WTC11 (cell line): ENCODE data around the gene TSPAN1. TPM values are rescaled to one million over a fixed set of nuclear protein-coding genes. Genes with fewer than 3 reads are reported as not detected.

Experiments
- ATAC-seq: fragments of 200-7000 bp; cut with Tn5 transposase; 2 replicates; pipeline ENCODE4 v1.10.0; 2021; ENCODE audit warnings: mild to moderate bottlenecking, moderate library complexity
- CTCF ChIA-PET: fragments of 300-600 bp; sonication (Branson Sonifier 250); formaldehyde crosslinking; loops from one replicate; lab custom pipeline; 2021; ENCODE audit warnings: antibody characterized with exemption; lab: Charles Lee
- POLR2A ChIA-PET: fragments of 350-600 bp; sonication (Branson Sonifier 250); formaldehyde crosslinking; loops from one replicate; lab custom pipeline; 2021; ENCODE audit warnings: antibody characterized with exemption; lab: Charles Lee
- DNase-seq: peaks from one replicate; pipeline ENCODE4 v3.0.0; 2021; ENCODE audit warnings: low spot score
- H3K27ac Mint-ChIP-seq: 2 replicates; pipeline ENCODE4 v1.8.0; 2021; ENCODE audit warnings: mixed read lengths
- H3K27me3 Mint-ChIP-seq: 2 replicates; pipeline ENCODE4 v1.8.0; 2021; ENCODE audit warnings: low read depth, mild to moderate bottlenecking, moderate library complexity, mixed read lengths
- H3K36me3 Mint-ChIP-seq: 2 replicates; pipeline ENCODE4 v1.8.0; 2021; ENCODE audit warnings: mixed read lengths
- H3K4me1 Mint-ChIP-seq: 2 replicates; pipeline ENCODE4 v1.8.0; 2022; ENCODE audit warnings: mixed read lengths
- H3K4me3 Mint-ChIP-seq: 2 replicates; pipeline ENCODE4 v1.8.0; 2021; ENCODE audit warnings: mild to moderate bottlenecking, moderate library complexity, mixed read lengths
- H3K9me3 Mint-ChIP-seq: 2 replicates; pipeline ENCODE4 v1.8.0; 2021; ENCODE audit warnings: mixed read lengths
- ATF1 ChIP-seq: sonication (generic); formaldehyde crosslinking; IDR thresholded peaks from 2 replicates; pipeline ENCODE4 v1.8.1; 2023; ENCODE audit warnings: mild to moderate bottlenecking, moderate library complexity, missing genetic modification reagents
- CBFB ChIP-seq: sonication (generic); formaldehyde crosslinking; IDR thresholded peaks from 2 replicates; pipeline ENCODE4 v1.8.1; 2022; ENCODE audit warnings: mild to moderate bottlenecking, low read depth, missing genetic modification reagents
- ETV6 ChIP-seq: sonication (generic); formaldehyde crosslinking; IDR thresholded peaks from 2 replicates; pipeline ENCODE4 v1.8.1; 2022; ENCODE audit warnings: mild to moderate bottlenecking, missing genetic modification reagents
- FOXP1 ChIP-seq: sonication (generic); formaldehyde crosslinking; IDR thresholded peaks from 2 replicates; pipeline ENCODE4 v1.8.0; 2022; ENCODE audit warnings: missing genetic modification reagents, mild to moderate bottlenecking, moderate library complexity, borderline replicate concordance
- JUN ChIP-seq: sonication (generic); formaldehyde crosslinking; IDR thresholded peaks from 2 replicates; pipeline ENCODE4 v1.8.0; 2023; ENCODE audit warnings: mild to moderate bottlenecking, missing genetic modification reagents
- MYBL2 ChIP-seq: sonication (generic); formaldehyde crosslinking; IDR thresholded peaks from 2 replicates; pipeline ENCODE4 v1.8.1; 2023; ENCODE audit warnings: mild to moderate bottlenecking, moderate library complexity, missing genetic modification reagents
- NR1H2 ChIP-seq: sonication (generic); formaldehyde crosslinking; IDR thresholded peaks from 2 replicates; pipeline ENCODE4 v1.9.0; 2021; ENCODE audit warnings: mild to moderate bottlenecking, moderate library complexity, missing genetic modification reagents
- NR3C1 ChIP-seq: sonication (generic); formaldehyde crosslinking; conservative IDR thresholded peaks from 2 replicates; pipeline ENCODE4 v1.8.1; 2023; ENCODE audit warnings: low read depth, mild to moderate bottlenecking, missing genetic modification reagents
- TEAD1 ChIP-seq: sonication (generic); formaldehyde crosslinking; IDR thresholded peaks from 2 replicates; pipeline ENCODE4 v1.8.0; 2022; ENCODE audit warnings: mild to moderate bottlenecking, missing genetic modification reagents
- ZNF317 ChIP-seq: sonication (generic); formaldehyde crosslinking; IDR thresholded peaks from 2 replicates; pipeline ENCODE4 v1.8.1; 2023; ENCODE audit warnings: low read depth, mild to moderate bottlenecking, moderate library complexity, missing genetic modification reagents, borderline replicate concordance
- total RNA-seq: library from RNA; stranded (reverse); gene quantifications from 3 replicates; pipeline ENCODE4 v1.2.3, GENCODE V29; 2021
- TF ChIP-seq, protein P1 (sequence below): sonication (generic); formaldehyde crosslinking; IDR thresholded peaks from 2 replicates; pipeline ENCODE4 v1.8.1; 2022; ENCODE audit warnings: low read depth, missing genetic modification reagents, borderline replicate concordance
- TF ChIP-seq, protein P2 (sequence below): sonication (generic); formaldehyde crosslinking; IDR thresholded peaks from 2 replicates; pipeline ENCODE4 v1.8.1; 2022; ENCODE audit warnings: low read depth, mild to moderate bottlenecking, moderate library complexity, missing genetic modification reagents, borderline replicate concordance
- TF ChIP-seq, protein P3 (sequence below): sonication (generic); formaldehyde crosslinking; IDR thresholded peaks from 2 replicates; pipeline ENCODE4 v1.8.1; 2023; ENCODE audit warnings: mild to moderate bottlenecking, missing genetic modification reagents
- TF ChIP-seq, protein P4 (sequence below): fragments of 250-450 bp; sonication (Bioruptor Pico); IDR thresholded peaks from 2 replicates; pipeline ENCODE4 v1.9.0; 2021; ENCODE audit warnings: mild to moderate bottlenecking
- TF ChIP-seq, protein P5 (sequence below): sonication (generic); formaldehyde crosslinking; IDR thresholded peaks from 2 replicates; pipeline ENCODE4 v1.8.1; 2023; ENCODE audit warnings: mild to moderate bottlenecking, moderate library complexity, missing genetic modification reagents
- TF ChIP-seq, protein P6 (sequence below): sonication (generic); formaldehyde crosslinking; IDR thresholded peaks from 2 replicates; pipeline ENCODE4 v1.8.0; 2022; ENCODE audit warnings: mild to moderate bottlenecking, missing genetic modification reagents

The TSPAN1 gene
- total RNA-seq, 1 experiment from 2014 or later: 0.50 TPM

DNA sequence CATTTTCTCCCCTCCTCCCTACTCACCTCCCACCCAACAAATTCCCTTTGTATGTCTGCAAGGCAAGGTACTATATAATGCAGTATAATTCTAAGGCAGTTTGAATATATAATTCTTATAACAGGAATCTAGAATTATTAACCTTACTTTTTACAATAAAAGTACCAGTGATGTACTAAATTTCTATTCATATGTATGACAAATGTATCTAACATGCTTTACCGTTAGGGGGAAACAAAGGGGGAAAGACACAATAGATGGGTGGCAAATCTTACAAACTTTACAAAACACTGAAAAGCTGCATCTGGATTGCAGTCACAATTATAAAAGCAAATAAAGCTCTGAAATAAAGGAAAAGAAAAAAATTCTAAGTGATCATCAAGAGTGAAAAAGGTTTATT lies 44.8 kb upstream of the TSPAN1 start:
- H3K27ac Mint-ChIP-seq: no peak overlapping the region
- ChIA-PET POLR2A (no interaction called here), CTCF (no interaction called here)
- 0 out of 2 replicates have a peak, but pooled peaks cover 3% of the 10 kb centered on the region for H3K9me3 Mint-ChIP-seq
- DNase-seq: no peak
- H3K4me1 Mint-ChIP-seq: peaks cover 23% of the 10 kb centered on the region
- ATAC-seq: no peak
- H3K36me3 Mint-ChIP-seq: no peaks in the 10 kb centered on the region
- peaks cover 29% of the 10 kb centered on the region for H3K27me3 Mint-ChIP-seq
- peak overlapping the region; percentile 90 for H3K4me3 Mint-ChIP-seq
- TF ChIP-seq, protein P1, sequence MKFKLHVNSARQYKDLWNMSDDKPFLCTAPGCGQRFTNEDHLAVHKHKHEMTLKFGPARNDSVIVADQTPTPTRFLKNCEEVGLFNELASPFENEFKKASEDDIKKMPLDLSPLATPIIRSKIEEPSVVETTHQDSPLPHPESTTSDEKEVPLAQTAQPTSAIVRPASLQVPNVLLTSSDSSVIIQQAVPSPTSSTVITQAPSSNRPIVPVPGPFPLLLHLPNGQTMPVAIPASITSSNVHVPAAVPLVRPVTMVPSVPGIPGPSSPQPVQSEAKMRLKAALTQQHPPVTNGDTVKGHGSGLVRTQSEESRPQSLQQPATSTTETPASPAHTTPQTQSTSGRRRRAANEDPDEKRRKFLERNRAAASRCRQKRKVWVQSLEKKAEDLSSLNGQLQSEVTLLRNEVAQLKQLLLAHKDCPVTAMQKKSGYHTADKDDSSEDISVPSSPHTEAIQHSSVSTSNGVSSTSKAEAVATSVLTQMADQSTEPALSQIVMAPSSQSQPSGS (CRISPR knock-in tag): no peak
- no peak for TF ChIP-seq NR1H2
- TF ChIP-seq TEAD1 (CRISPR knock-in tag): no peak

DNA sequence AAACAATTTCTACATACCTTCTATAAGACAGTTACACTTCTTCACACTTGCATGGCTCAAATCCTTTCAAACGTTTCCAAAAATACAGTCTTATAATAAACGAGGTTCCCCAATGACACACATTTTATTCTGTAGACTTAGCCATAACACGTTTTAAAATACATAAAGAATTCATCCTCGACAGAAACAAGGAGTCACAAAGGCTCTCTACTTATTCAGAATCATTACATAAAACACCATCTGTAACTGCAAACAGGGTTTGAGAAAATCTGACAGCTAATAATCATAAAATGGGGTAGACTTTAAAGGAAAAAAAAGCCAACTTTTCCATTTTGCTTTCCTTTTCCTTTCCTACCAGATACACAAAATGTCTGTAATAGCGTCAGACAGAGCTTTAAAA lies 44.3 kb upstream of the TSPAN1 start:
- H3K4me1 Mint-ChIP-seq: peaks cover 23% of the 10 kb centered on the region
- TF ChIP-seq JUN (CRISPR knock-in tag): no peak
- TF ChIP-seq FOXP1: no peak
- TF ChIP-seq, protein P2, sequence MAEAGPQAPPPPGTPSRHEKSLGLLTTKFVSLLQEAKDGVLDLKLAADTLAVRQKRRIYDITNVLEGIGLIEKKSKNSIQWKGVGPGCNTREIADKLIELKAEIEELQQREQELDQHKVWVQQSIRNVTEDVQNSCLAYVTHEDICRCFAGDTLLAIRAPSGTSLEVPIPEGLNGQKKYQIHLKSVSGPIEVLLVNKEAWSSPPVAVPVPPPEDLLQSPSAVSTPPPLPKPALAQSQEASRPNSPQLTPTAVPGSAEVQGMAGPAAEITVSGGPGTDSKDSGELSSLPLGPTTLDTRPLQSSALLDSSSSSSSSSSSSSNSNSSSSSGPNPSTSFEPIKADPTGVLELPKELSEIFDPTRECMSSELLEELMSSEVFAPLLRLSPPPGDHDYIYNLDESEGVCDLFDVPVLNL (CRISPR knock-in tag): no peak
- no peak for TF ChIP-seq ZNF317 (CRISPR knock-in tag)
- TF ChIP-seq, protein P3, sequence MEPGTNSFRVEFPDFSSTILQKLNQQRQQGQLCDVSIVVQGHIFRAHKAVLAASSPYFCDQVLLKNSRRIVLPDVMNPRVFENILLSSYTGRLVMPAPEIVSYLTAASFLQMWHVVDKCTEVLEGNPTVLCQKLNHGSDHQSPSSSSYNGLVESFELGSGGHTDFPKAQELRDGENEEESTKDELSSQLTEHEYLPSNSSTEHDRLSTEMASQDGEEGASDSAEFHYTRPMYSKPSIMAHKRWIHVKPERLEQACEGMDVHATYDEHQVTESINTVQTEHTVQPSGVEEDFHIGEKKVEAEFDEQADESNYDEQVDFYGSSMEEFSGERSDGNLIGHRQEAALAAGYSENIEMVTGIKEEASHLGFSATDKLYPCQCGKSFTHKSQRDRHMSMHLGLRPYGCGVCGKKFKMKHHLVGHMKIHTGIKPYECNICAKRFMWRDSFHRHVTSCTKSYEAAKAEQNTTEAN (CRISPR knock-in tag): no peak
- TF ChIP-seq NR3C1 (CRISPR knock-in tag): no peak
- no peak for TF ChIP-seq ATF1 (CRISPR knock-in tag)
- no peak for TF ChIP-seq CBFB
- TF ChIP-seq TEAD1 (CRISPR knock-in tag): no peak
- TF ChIP-seq, protein P4, sequence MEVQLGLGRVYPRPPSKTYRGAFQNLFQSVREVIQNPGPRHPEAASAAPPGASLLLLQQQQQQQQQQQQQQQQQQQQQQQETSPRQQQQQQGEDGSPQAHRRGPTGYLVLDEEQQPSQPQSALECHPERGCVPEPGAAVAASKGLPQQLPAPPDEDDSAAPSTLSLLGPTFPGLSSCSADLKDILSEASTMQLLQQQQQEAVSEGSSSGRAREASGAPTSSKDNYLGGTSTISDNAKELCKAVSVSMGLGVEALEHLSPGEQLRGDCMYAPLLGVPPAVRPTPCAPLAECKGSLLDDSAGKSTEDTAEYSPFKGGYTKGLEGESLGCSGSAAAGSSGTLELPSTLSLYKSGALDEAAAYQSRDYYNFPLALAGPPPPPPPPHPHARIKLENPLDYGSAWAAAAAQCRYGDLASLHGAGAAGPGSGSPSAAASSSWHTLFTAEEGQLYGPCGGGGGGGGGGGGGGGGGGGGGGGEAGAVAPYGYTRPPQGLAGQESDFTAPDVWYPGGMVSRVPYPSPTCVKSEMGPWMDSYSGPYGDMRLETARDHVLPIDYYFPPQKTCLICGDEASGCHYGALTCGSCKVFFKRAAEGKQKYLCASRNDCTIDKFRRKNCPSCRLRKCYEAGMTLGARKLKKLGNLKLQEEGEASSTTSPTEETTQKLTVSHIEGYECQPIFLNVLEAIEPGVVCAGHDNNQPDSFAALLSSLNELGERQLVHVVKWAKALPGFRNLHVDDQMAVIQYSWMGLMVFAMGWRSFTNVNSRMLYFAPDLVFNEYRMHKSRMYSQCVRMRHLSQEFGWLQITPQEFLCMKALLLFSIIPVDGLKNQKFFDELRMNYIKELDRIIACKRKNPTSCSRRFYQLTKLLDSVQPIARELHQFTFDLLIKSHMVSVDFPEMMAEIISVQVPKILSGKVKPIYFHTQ (CRISPR knock-in tag): no peak
- TF ChIP-seq, protein P5, sequence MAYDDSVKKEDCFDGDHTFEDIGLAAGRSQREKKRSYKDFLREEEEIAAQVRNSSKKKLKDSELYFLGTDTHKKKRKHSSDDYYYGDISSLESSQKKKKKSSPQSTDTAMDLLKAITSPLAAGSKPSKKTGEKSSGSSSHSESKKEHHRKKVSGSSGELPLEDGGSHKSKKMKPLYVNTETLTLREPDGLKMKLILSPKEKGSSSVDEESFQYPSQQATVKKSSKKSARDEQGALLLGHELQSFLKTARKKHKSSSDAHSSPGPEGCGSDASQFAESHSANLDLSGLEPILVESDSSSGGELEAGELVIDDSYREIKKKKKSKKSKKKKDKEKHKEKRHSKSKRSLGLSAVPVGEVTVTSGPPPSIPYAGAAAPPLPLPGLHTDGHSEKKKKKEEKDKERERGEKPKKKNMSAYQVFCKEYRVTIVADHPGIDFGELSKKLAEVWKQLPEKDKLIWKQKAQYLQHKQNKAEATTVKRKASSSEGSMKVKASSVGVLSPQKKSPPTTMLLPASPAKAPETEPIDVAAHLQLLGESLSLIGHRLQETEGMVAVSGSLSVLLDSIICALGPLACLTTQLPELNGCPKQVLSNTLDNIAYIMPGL: no peak
- peaks cover 29% of the 10 kb centered on the region for H3K27me3 Mint-ChIP-seq
- ChIA-PET POLR2A (no interaction called here), CTCF (no interaction called here)
- H3K4me3 Mint-ChIP-seq: peak overlapping the region; percentile 90
- DNase-seq (no peak), ATAC-seq (no peak)
- H3K36me3 Mint-ChIP-seq: no peaks in the 10 kb centered on the region
- no peaks in the 10 kb centered on the region for H3K9me3 Mint-ChIP-seq
- no peak overlapping the region for H3K27ac Mint-ChIP-seq

DNA sequence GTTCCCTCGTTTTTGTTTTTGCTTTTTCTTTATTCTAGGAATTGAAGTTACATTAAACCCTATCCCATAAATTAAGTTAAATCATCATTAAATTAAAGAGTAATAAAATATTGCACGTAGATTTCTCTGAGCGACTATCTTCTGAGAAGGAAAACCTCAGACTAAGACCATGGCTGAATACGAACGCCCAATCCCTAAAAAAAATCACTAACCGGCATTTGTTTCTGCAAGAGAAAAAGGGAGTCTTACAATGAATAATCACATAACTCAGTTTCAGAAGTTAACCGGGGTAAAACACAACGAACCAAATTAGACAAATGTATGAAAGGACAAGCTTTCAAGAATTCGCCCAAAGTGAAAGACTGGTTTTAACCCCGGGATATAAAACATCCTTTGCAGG lies 43.8 kb upstream of the TSPAN1 start:
- H3K9me3 Mint-ChIP-seq: no peaks in the 10 kb centered on the region
- ATAC-seq (no peak), DNase-seq (no peak)
- no peak overlapping the region for H3K27ac Mint-ChIP-seq
- peaks cover 30% of the 10 kb centered on the region for H3K27me3 Mint-ChIP-seq
- ChIA-PET CTCF (interaction anchor here (1.4 kb wide), 1 partner anchor 114 kb away, joined by 3 read pairs; no protein-coding TSS in a partner anchor), POLR2A (no interaction called here)
- peaks cover 23% of the 10 kb centered on the region for H3K4me1 Mint-ChIP-seq
- no peak for TF ChIP-seq MYBL2 (CRISPR knock-in tag)
- TF ChIP-seq ETV6 (CRISPR knock-in tag): no peak
- TF ChIP-seq, protein P2 (CRISPR knock-in tag): no peak
- TF ChIP-seq JUN (CRISPR knock-in tag): no peak
- TF ChIP-seq, protein P3 (CRISPR knock-in tag): no peak
- TF ChIP-seq, protein P6, sequence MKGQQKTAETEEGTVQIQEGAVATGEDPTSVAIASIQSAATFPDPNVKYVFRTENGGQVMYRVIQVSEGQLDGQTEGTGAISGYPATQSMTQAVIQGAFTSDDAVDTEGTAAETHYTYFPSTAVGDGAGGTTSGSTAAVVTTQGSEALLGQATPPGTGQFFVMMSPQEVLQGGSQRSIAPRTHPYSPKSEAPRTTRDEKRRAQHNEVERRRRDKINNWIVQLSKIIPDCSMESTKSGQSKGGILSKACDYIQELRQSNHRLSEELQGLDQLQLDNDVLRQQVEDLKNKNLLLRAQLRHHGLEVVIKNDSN (CRISPR knock-in tag): no peak
- no peaks in the 10 kb centered on the region for H3K36me3 Mint-ChIP-seq
- H3K4me3 Mint-ChIP-seq: peak overlapping the region; percentile 90
